ENCODE measurements around the gene GPS2.

DNA sequence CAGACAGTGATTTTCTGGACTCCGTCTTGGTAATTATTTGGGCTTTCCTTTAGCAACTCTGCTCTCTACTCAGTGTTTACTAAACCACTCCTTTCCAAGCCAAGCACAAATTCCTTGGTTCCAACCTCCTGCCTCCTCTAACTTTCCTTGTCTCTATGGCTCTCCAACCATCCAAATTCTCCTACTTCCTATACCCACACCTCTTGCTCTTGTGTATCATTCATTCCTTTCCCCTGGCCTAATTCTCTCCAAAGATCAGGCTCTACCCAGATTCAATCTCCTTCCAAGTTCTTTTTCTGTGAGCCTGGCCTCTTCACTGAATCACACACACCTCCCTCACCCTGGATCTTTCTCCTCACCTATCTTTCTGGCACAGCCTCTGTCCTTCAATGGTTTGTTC is 12.8 kb upstream of the GPS2 start:
- TF ChIP-seq, protein P1, sequence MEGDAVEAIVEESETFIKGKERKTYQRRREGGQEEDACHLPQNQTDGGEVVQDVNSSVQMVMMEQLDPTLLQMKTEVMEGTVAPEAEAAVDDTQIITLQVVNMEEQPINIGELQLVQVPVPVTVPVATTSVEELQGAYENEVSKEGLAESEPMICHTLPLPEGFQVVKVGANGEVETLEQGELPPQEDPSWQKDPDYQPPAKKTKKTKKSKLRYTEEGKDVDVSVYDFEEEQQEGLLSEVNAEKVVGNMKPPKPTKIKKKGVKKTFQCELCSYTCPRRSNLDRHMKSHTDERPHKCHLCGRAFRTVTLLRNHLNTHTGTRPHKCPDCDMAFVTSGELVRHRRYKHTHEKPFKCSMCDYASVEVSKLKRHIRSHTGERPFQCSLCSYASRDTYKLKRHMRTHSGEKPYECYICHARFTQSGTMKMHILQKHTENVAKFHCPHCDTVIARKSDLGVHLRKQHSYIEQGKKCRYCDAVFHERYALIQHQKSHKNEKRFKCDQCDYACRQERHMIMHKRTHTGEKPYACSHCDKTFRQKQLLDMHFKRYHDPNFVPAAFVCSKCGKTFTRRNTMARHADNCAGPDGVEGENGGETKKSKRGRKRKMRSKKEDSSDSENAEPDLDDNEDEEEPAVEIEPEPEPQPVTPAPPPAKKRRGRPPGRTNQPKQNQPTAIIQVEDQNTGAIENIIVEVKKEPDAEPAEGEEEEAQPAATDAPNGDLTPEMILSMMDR (conservative IDR thresholded peaks at IDR 0.05; ENCODE audit: low read length), result no peak
- TF ChIP-seq EZH2phosphoT487 (IDR thresholded peaks at IDR 0.05; ENCODE audit: borderline replicate concordance), result no peak

All from Loucy (cell line).